Heart right ventricle (tissue), 16 donors: ENCODE measurements around the gene GMCL1. TPM values are rescaled to one million over a fixed set of nuclear protein-coding genes. Genes with fewer than 3 reads are reported as not detected.

Experiments used
- ATAC-seq, 8 donors: fragments of 200-7000 bp; cut with Tn5 transposase; one replicate each; pipeline ENCODE4 v1.9.1; 2020; ENCODE audit warnings: mild to moderate bottlenecking in 8 of 8, moderate library complexity in 8 of 8, moderate number of reproducible peaks in 1 of 8
- DNase-seq, 2 donors: peaks; one replicate each; pipeline ENCODE4 v3.0.0-alpha.2; 2020
- H3K27ac ChIP-seq, 10 donors: fragments of 200-600 bp; sonication (generic) in 2 of 10; one replicate each; pipeline versions ENCODE4 v1.5.0 to v1.8.0; 2020 to 2022; ENCODE audit warnings: mild to moderate bottlenecking in 3 of 10
- H3K27me3 ChIP-seq, 7 donors: fragments of 200-600 bp; one replicate each; pipeline ENCODE4 v1.8.0; 2021 to 2022; ENCODE audit warnings: mild to moderate bottlenecking in 2 of 7
- H3K36me3 ChIP-seq, 9 donors: fragments of 200-600 bp; sonication (generic) in 1 of 9; one replicate each; pipeline versions ENCODE4 v1.5.0 to v1.8.0; 2020 to 2022; ENCODE audit warnings: mild to moderate bottlenecking in 2 of 9
- H3K4me1 ChIP-seq, 9 donors: fragments of 200-600 bp; sonication (generic) in 1 of 9; one replicate each; pipeline versions ENCODE4 v1.5.0 to v1.8.0; 2020 to 2022; ENCODE audit warnings: mild to moderate bottlenecking in 4 of 9
- H3K4me3 ChIP-seq, 10 donors: fragments of 200-600 bp; sonication (generic) in 2 of 10; one replicate each; pipeline versions ENCODE4 v1.5.0 to v1.8.0; 2020 to 2022; ENCODE audit warnings: mild to moderate bottlenecking in 7 of 10, moderate library complexity in 2 of 10
- H3K9me3 ChIP-seq, 11 donors: fragments of 200-600 bp in 10 of 11; sonication (generic) in 2 of 11; one replicate each; pipeline versions ENCODE4 v1.5.0 to v1.8.0; 2013 to 2022; ENCODE audit warnings: mild to moderate bottlenecking in 2 of 11, control low read depth in 1 of 11, moderate library complexity in 1 of 11
- WGBS, 2 donors: extraction: QIAGEN DNeasy Blood & Tissue Kit; methylation state at CpG; one replicate each; pipeline ENCODE4 v1.1.7; 2013; ENCODE audit warnings: inconsistent platforms in 1 of 2; 5-methylcytosine and 5-hydroxymethylcytosine counted together
- intact Hi-C, 10 donors: fragments of 100-400 bp; cut with DNase I; formaldehyde crosslinking; loops; one replicate each; pipeline versions ENCODE4 v1.11.1 to v1.14.2; 2022
- polyA plus RNA-seq, 2 donors: library from polyadenylated mRNA; stranded (reverse); fragments of 200-250 nt; gene quantifications; one replicate each; pipeline ENCODE4 v1.2.3, GENCODE V29; 2013
- total RNA-seq, 10 donors: library from RNA; stranded (reverse); fragmentation: NEBNext Ultra II Directional in 3 of 10; extraction: Animal tissue kit (Norgen Biotek cat#: 25700) in 3 of 10; gene quantifications; one replicate each; pipeline versions ENCODE4 v1.2.1 to v1.2.4, GENCODE V29; 2021 to 2023
- TF ChIP-seq, protein P1 (sequence below), 9 donors: fragments of 200-600 bp; sonication (generic) in 2 of 9; IDR thresholded peaks; one replicate each; pipeline versions ENCODE4 v1.5.0 to v1.8.0; 2021 to 2022; ENCODE audit warnings: antibody characterized with exemption in 9 of 9, mild to moderate bottlenecking in 5 of 9, moderate library complexity in 1 of 9
- donor health status: Arrhythmogenic right ventricular cardiomyopathy.
- donor health status: ischemic (EF 13 %, LVEDD 7.1; RV severe dilation, severe dysfunction).
- donor health status: healthy with polysubstance abuse.
- donor health status: DM: no; HTN: yes; CAD: no.
- donor health status: DM: no; HTN: no; CAD: no.
- donor health status: ischemic (EF 25% LVEDD 6.9; RV normal size, moderate dysfunction).
- donor health status: ischemic (EF 25% LVEDD 5.7; RV mildly dilated, moderate dysfunction).
- donor health status: healthy.
- donor health status: DM: yes; HTN: yes; CAD: no.
- donor health status: Ischemic cardiomyopathy.
- donor health status: ischemic (EF 35%, LVEDD 5.7; RV mildly dilated, moderate dysfunction).
- donor health status: nonischemic (EF 11% LVEDD 7.7; RV severe dilation, severe dysfunction).
- donor health status: DM: yes; HTN: yes; CAD: no.
- donor health status: PGD.
- donor health status: ischemic (EF 29% LVEDD 5.4; RV normal size, mild dysfunction).
- donor health status: nonischemic (EF 23%, LVEDD 6.1; RV moderate dilation, normal function).

GMCL1 gene
- total and polyA plus RNA-seq, 12 donors, result 2.9 to 8.0 (median 4.8) TPM

DNA sequence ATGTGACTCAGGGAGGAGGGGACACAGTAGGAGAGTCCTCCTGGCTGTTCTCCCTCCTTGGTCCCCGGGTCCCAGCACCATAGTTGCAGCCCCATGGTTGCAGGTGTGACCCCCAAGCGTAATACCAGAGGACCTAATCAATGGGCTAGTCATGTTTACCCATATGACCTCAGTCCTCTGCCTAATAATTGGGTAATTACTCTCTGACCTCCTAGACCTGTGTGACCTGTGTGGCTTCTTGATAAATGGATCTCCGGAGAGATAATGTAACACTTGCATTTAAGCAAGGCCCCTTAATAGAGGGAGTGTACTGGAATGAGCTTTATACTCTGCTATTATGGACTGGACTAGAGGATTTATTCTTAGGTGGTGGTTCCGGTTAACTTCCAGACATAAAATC is 32.2 kb upstream of the GMCL1 start:
- H3K4me3 ChIP-seq, result no peak overlapping the region
- no peak for ATAC-seq
- peaks cover 4 to 27% (median 21%) of the 10 kb centered on the region in 9 donors for H3K4me1 ChIP-seq
- H3K27me3 ChIP-seq, result no peaks in the 10 kb centered on the region
- peak overlapping the region in 2 of 10 donors; percentile 16 to 80 for H3K27ac ChIP-seq
- H3K9me3 ChIP-seq, result no peaks in the 10 kb centered on the region
- intact Hi-C loops, result loop anchor here in 1 of 10 donors (5.0 kb wide), 1 partner anchor 55 kb away; the partner anchor contains the start of gene ANXA4
- peaks cover 0 to 5% (median 0%) of the 10 kb centered on the region in 9 donors for H3K36me3 ChIP-seq
- TF ChIP-seq, protein P1, sequence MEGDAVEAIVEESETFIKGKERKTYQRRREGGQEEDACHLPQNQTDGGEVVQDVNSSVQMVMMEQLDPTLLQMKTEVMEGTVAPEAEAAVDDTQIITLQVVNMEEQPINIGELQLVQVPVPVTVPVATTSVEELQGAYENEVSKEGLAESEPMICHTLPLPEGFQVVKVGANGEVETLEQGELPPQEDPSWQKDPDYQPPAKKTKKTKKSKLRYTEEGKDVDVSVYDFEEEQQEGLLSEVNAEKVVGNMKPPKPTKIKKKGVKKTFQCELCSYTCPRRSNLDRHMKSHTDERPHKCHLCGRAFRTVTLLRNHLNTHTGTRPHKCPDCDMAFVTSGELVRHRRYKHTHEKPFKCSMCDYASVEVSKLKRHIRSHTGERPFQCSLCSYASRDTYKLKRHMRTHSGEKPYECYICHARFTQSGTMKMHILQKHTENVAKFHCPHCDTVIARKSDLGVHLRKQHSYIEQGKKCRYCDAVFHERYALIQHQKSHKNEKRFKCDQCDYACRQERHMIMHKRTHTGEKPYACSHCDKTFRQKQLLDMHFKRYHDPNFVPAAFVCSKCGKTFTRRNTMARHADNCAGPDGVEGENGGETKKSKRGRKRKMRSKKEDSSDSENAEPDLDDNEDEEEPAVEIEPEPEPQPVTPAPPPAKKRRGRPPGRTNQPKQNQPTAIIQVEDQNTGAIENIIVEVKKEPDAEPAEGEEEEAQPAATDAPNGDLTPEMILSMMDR (IDR thresholded peaks at IDR 0.05), result no peak
- DNase-seq, result no peak
- WGBS, 2 donors, result 91 to 96% methylated on average over 4 of the region's 4 CpGs

DNA sequence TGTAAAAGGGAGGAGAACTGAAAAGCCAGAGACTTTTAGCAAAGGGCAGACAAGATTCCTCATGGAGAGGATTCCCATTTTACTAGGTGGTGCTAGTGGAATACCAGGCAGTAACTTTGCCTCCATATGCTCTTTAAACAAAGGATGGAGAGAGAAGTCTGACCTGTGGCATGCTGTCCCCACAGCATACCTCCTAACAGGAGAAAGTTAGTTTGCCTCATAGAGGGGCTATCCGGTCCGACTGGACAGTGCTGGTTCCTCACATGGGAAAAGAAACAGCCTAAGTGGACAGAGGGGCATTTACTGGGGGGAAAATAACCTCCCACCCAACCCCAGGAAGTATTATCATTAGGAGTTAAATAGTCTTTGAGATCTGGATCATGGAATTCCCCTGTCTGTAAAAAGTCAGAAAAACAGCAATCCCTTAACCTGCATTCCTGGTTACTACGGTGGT is 31.6 kb upstream of the GMCL1 start:
- Histone ChIP-seq H3K9me3 (no peaks in the 10 kb centered on the region), H3K27ac (peak overlapping the region in 7 of 10 donors; percentile 14 to 80 (median 64)), H3K4me1 (peaks cover 4 to 27% (median 21%) of the 10 kb centered on the region in 9 donors), H3K36me3 (peaks cover 0 to 4% (median 0%) of the 10 kb centered on the region in 9 donors), H3K27me3 (no peaks in the 10 kb centered on the region), H3K4me3 (peak overlapping the region in 6 of 10 donors; percentile 11 to 50 (median 47))
- TF ChIP-seq, protein P1 (IDR thresholded peaks at IDR 0.05), result no peak
- no peak for DNase-seq
- peak in 1 of 8 donors; percentile 43 for ATAC-seq
- intact Hi-C loops, result loop anchor here in 1 of 10 donors (5.0 kb wide), 1 partner anchor 56 kb away; the partner anchor contains the start of gene ANXA4
- 50 to 67% methylated on average over 3 of the region's 3 CpGs for WGBS, 2 donors

DNA sequence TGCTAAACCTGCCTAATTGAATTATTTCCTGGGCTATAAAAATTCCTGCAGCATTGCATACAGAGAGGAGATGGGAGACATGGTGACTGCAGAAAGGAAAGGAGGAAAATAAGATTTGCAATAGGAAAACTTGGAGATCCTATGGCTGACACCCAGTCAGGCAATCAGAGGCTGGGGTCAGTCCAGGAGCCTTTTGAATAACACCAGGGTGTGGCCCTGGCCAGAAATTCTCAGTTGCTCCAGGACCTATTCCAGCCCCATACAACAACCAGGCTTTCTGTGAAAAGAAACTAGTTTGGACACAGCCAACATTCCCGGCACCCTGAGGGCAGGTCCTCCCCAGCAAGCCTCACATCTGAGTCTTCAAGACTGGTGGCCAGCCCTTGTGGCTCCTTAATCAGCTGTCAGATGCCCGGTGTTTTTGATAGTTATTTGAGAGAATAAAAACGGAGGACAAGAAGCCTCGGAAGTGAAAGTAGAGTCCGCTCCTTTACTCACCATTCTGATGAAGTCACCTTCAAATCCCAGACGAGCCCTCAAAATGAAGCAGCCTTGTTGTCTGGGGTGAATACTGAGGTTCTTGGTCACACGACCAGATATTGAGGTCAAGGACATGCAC is 31.1 kb upstream of the GMCL1 start:
- ATAC-seq, result peak; percentile 64 to 78 (median 72)
- Histone ChIP-seq H3K9me3 (no peaks in the 10 kb centered on the region), H3K4me1 (peaks cover 4 to 27% (median 22%) of the 10 kb centered on the region in 9 donors), H3K4me3 (peak overlapping the region in 8 of 10 donors; percentile 11 to 50 (median 46)), H3K27ac (peak overlapping the region in 9 of 10 donors; percentile 21 to 80 (median 64)), H3K36me3 (peaks cover 0 to 3% (median 0%) of the 10 kb centered on the region in 9 donors), H3K27me3 (no peaks in the 10 kb centered on the region)
- DNase-seq, result peak; percentile 7 to 11
- 28 to 35% methylated on average over 7 of the region's 7 CpGs for WGBS, 2 donors
- TF ChIP-seq, protein P1 (IDR thresholded peaks at IDR 0.05), result no peak
- intact Hi-C loops, result loop anchor here in 1 of 10 donors (5.0 kb wide), 1 partner anchor 56 kb away; the partner anchor contains the start of gene ANXA4

DNA sequence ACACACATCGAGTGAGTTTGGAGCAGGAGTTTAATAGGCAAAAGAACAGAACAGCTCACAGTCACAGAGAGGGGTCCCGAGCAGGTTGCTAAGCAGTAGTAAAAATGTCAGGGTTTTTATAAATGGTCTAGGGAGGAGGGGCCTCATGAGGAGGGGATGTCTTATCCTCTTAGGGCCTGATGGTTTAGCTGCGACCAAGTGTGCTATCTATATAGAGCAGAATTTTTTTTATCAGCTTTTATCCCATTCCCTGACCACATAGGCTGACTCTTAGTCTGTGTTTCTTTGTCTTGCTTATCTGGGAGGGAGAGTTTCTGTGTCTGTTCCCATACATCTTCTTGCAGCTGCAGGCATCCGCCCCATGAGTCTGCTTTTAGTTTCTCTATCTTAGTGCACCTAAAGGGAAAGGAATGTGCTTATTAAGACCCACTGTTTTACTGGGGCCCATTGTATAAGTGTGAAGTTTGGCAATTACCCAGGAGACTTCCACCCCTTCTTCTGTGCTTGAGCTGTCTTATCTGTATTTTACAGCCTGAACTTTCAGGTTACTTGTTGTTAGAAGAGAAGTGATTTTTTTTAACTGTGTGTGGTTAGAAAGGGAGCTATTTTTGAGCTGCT is 30.4 kb upstream of the GMCL1 start:
- H3K36me3 ChIP-seq, result peaks cover 0 to 3% (median 0%) of the 10 kb centered on the region in 9 donors
- H3K4me3 ChIP-seq, result peak overlapping the region in 8 of 10 donors; percentile 11 to 50 (median 46)
- TF ChIP-seq, protein P1 (IDR thresholded peaks at IDR 0.05), result no peak
- 25 to 30% methylated on average over 4 of the region's 4 CpGs for WGBS, 2 donors
- peaks cover 4 to 27% (median 23%) of the 10 kb centered on the region in 9 donors for H3K4me1 ChIP-seq
- H3K9me3 ChIP-seq, result no peaks in the 10 kb centered on the region
- DNase-seq (no peak), ATAC-seq (peak in 5 of 8 donors; percentile 28 to 41 (median 38))
- no peaks in the 10 kb centered on the region for H3K27me3 ChIP-seq
- intact Hi-C loops, result loop anchor here in 1 of 10 donors (5.0 kb wide), 1 partner anchor 57 kb away; the partner anchor contains the start of gene ANXA4
- H3K27ac ChIP-seq, result peak overlapping the region in 9 of 10 donors; percentile 21 to 80 (median 64)
